A673 (cell line): ENCODE results near the gene TMEM263. TPM values are rescaled to one million over a fixed set of nuclear protein-coding genes. Genes with fewer than 3 reads are reported as not detected.

Experiments used
- BruUV-seq: library from RNA; stranded (reverse); fragments of 400-500 nt; replicated peaks from 2 replicates; lab custom pipeline; 2021; lab: Mats Ljungman, UMichigan
- CTCF ChIA-PET: fragments of 300-600 bp; sonication (Branson Sonifier 250); formaldehyde crosslinking; loops from one replicate; lab custom pipeline; 2022; ENCODE audit warnings: antibody characterized with exemption; lab: Charles Lee
- POLR2A ChIA-PET: fragments of 300-600 bp; sonication (Branson Sonifier 250); formaldehyde crosslinking; loops from one replicate; lab custom pipeline; 2022; ENCODE audit warnings: antibody characterized with exemption; ENCODE audit not compliant: low non-redundant PET; lab: Charles Lee
- DNase-seq: peaks from one replicate; pipeline ENCODE4 v3.0.0-alpha.2; 2015; ENCODE audit warnings: low spot score
- H3K27ac ChIP-seq: fragments of 200-600 bp; sonication (generic); 2 replicates; pipeline ENCODE4 v1.5.1; 2016; ENCODE audit warnings: mixed run types, low read depth, mild to moderate bottlenecking, mixed read lengths, antibody characterized with exemption, low read length; ENCODE audit not compliant: poor library complexity, severe bottlenecking
- H3K27me3 ChIP-seq: fragments of 200-600 bp; sonication (generic); replicated peaks from 2 replicates; pipeline ENCODE4 v1.6.1; 2017; ENCODE audit warnings: mixed run types, low read depth, mild to moderate bottlenecking, mixed read lengths, antibody characterized with exemption, low read length; ENCODE audit not compliant: insufficient read depth, poor library complexity
- H3K36me3 ChIP-seq: fragments of 200-600 bp; sonication (generic); 2 replicates; pipeline ENCODE4 v1.6.1; 2016; ENCODE audit warnings: mixed run types, mild to moderate bottlenecking, mixed read lengths, antibody characterized with exemption, low read length; ENCODE audit not compliant: insufficient read depth, poor library complexity, severe bottlenecking
- H3K4me1 ChIP-seq: fragments of 200-600 bp; sonication (generic); 2 replicates; pipeline ENCODE4 v1.6.1; 2017; ENCODE audit warnings: mixed run types, mild to moderate bottlenecking, mixed read lengths, antibody characterized with exemption, low read length; ENCODE audit not compliant: insufficient read depth, poor library complexity, severe bottlenecking
- H3K4me3 ChIP-seq: fragments of 200-600 bp; sonication (generic); 2 replicates; pipeline ENCODE4 v1.5.1; 2016; ENCODE audit warnings: low read depth, mixed run types, mild to moderate bottlenecking, mixed read lengths, low read length; ENCODE audit not compliant: poor library complexity, severe bottlenecking
- H3K9me3 ChIP-seq: fragments of 200-600 bp; sonication (generic); 2 replicates; pipeline ENCODE4 v1.6.1; 2016; ENCODE audit warnings: mixed run types, low read depth, mild to moderate bottlenecking, mixed read lengths, antibody characterized with exemption, low read length; ENCODE audit not compliant: poor library complexity, severe bottlenecking
- EZH2 ChIP-seq: fragments of 200-600 bp; sonication (generic); IDR thresholded peaks from 2 replicates; pipeline ENCODE4 v1.6.1; 2017; ENCODE audit warnings: borderline replicate concordance, low read depth, mild to moderate bottlenecking, mixed read lengths, antibody characterized with exemption, low read length; ENCODE audit not compliant: poor library complexity, severe bottlenecking
- intact Hi-C: fragments of 100-400 bp; cut with micrococcal nuclease; formaldehyde crosslinking; loops from one replicate; pipeline ENCODE4 v1.10.0; 2022; ENCODE audit not compliant: unreplicated experiment
- total RNA-seq: library from RNA; stranded (reverse); gene quantifications from 2 replicates; pipeline ENCODE4 v1.2.3, GENCODE V29; 2021
- TF ChIP-seq, protein P1 (sequence below): fragments of 300-800, 200-600 bp; sonication (generic); conservative IDR thresholded peaks from 2 replicates; pipeline ENCODE4 v1.5.1; 2017; ENCODE audit warnings: low read depth, mild to moderate bottlenecking, antibody characterized with exemption, low read length, moderate library complexity, mixed read lengths

The TMEM263 gene
- total RNA-seq, 1 experiment from 2014 or later: 32.3 TPM

GRCh38 chr12:106980944-106981343 is 25.2 kb downstream of the TMEM263 start:
- Histone ChIP-seq H3K4me3 (no peak overlapping the region), H3K27me3 (no peaks in the 10 kb centered on the region), H3K27ac (no peak overlapping the region), H3K9me3 (no peaks in the 10 kb centered on the region), H3K4me1 (peaks cover 13% of the 10 kb centered on the region), H3K36me3 (peaks cover 14% of the 10 kb centered on the region)
- no TSS peak for BruUV-seq
- DNase-seq: no peak
- POLR2A ChIA-PET: no interaction called here
- CTCF ChIA-PET: no interaction called here
- intact Hi-C loops: no loop called here
- TF ChIP-seq EZH2: no peak
- TF ChIP-seq, protein P1, sequence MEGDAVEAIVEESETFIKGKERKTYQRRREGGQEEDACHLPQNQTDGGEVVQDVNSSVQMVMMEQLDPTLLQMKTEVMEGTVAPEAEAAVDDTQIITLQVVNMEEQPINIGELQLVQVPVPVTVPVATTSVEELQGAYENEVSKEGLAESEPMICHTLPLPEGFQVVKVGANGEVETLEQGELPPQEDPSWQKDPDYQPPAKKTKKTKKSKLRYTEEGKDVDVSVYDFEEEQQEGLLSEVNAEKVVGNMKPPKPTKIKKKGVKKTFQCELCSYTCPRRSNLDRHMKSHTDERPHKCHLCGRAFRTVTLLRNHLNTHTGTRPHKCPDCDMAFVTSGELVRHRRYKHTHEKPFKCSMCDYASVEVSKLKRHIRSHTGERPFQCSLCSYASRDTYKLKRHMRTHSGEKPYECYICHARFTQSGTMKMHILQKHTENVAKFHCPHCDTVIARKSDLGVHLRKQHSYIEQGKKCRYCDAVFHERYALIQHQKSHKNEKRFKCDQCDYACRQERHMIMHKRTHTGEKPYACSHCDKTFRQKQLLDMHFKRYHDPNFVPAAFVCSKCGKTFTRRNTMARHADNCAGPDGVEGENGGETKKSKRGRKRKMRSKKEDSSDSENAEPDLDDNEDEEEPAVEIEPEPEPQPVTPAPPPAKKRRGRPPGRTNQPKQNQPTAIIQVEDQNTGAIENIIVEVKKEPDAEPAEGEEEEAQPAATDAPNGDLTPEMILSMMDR: no peak

GRCh38 chr12:106981788-106982187 is 26.1 kb downstream of the TMEM263 start:
- DNase-seq: no peak
- peaks cover 13% of the 10 kb centered on the region for H3K4me1 ChIP-seq
- no peak overlapping the region for H3K27ac ChIP-seq
- no peaks in the 10 kb centered on the region for H3K9me3 ChIP-seq
- H3K4me3 ChIP-seq: no peak overlapping the region
- intact Hi-C loops: no loop called here
- ChIA-PET CTCF (no interaction called here), POLR2A (no interaction called here)
- no peak for TF ChIP-seq EZH2
- TF ChIP-seq, protein P1: no peak
- H3K27me3 ChIP-seq: no peaks in the 10 kb centered on the region
- peaks cover 11% of the 10 kb centered on the region for H3K36me3 ChIP-seq
- no TSS peak for BruUV-seq

DNA sequence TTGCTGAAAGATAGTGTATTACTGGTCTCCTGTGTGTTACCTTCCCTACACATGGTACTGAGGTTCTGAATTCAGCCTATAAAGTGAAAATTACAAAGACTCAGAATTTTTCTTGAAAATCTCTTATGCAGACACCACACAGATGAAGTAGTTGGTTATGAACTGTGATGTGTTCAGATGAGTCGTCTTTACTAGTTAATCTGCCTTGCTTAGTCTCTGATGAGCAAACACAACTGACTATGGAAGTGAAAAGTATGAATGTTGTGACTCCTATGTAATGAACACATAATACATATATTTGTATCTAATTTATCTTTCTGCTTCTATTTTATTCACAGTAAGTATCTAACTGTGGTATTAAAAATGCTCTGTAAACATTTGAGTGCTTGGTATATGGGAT is 26.5 kb downstream of the TMEM263 start:
- Histone ChIP-seq H3K4me1 (peaks cover 13% of the 10 kb centered on the region), H3K27ac (no peak overlapping the region), H3K36me3 (peaks cover 9% of the 10 kb centered on the region), H3K4me3 (no peak overlapping the region), H3K9me3 (no peaks in the 10 kb centered on the region), H3K27me3 (no peaks in the 10 kb centered on the region)
- ChIA-PET CTCF (no interaction called here), POLR2A (no interaction called here)
- intact Hi-C loops: no loop called here
- no TSS peak for BruUV-seq
- DNase-seq: no peak
- TF ChIP-seq, protein P1: no peak
- no peak for TF ChIP-seq EZH2
